HG02943 (cell line): ENCODE measurements around the gene REPIN1.

Experiments
- ATAC-seq: cut with Tn5 transposase; IDR thresholded peaks from one replicate; pipeline ENCODE4 v1.9.1; 2021; ENCODE audit warnings: mild to moderate bottlenecking, low read depth, moderate library complexity; ENCODE audit not compliant: unreplicated experiment

Gene REPIN1

DNA sequence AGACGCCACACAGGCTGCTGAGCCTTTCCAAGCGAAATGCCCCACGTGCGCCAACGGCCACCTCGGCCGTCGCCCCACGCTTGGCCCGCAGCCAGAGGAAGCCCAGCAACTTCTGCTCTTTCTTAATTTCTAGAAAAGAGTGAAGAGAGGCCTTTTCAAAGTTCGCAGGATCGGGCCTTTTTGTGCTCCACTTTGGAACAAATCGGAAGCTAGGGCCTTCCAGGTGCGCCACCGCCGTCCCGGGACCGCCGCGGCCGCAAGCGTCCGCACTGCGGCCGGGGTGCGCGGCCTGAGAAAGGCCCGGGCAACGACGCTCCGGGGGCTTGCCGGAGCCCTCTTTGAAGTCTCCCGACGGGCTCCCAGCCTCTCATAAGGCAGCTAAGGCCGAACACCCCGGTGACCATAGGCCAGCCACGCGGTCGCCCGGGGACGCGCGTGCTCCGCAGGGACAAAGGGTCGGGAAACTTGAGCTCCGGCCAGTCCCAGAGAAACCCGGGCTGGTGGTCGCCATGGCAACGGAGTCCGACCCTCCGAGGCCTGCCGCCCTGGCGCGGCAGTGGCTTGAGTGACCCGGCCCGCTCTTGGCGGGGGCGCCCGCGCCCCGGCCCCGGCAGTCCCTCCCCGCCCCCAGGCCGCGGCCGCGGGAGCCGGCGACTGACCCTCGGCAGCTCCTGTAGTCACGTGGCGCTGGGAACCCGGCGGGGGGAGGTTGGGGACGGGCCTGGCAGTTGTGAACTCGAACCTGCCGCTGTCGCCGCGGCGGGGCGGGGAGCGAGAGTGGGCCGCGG lies at the start of gene REPIN1:
Gene REPIN1 (plus strand): TSS at position 727 of the 788 bp plus-strand sequence. CDS start 890 bp downstream, outside the sequence.
- ATAC-seq: peak; percentile 50

DNA sequence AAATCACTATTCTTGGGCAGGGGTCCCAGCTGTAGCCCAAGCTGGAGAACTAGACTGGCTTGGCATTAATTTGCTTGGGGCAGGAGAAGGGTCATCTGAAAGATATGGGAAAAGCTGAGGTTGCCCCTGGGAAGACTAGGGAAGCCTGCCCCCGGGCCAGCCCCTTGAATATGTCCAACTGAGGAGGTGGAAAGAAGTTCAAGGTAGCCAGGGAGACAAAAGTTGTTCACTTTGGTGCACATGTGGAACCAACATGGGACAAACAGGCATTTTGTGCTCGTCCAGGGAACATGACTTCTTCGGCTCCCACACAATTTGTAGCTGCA lies 46.9 kb upstream of the REPIN1 start:
- no peak for ATAC-seq

DNA sequence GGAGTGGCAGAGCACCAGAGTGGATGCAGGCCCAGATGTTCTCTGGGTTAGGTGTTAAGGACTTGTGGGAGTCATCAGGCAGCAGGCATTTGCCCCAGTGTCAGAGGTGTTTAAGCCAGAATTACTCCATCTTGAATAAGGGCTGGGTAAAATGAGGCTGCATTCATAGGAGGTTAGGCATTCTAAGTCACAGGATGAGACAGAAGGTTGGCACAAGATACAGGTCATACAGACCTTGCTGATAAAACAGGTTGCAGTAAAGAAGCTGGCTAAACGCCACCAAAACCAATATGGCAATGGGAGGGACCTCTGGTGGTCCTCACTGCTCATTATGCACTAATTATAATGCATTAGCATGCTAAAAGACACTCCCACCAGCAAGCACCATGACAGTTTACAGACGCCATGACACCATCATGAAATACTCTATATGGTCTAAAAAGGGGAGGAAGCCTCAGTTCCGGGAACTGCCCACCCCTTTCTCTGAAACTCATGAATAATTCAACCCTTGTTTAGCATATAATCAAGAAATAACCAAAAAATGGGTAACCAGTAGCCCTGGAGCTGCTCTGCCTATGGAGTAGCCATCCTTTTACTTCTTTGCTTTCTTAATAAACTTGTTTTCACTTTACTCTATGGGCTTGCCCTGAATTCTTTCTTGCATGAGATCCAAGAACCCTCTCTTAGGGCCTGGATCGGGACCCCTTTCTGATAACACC lies 46.3 kb upstream of the REPIN1 start:
- no peak for ATAC-seq

DNA sequence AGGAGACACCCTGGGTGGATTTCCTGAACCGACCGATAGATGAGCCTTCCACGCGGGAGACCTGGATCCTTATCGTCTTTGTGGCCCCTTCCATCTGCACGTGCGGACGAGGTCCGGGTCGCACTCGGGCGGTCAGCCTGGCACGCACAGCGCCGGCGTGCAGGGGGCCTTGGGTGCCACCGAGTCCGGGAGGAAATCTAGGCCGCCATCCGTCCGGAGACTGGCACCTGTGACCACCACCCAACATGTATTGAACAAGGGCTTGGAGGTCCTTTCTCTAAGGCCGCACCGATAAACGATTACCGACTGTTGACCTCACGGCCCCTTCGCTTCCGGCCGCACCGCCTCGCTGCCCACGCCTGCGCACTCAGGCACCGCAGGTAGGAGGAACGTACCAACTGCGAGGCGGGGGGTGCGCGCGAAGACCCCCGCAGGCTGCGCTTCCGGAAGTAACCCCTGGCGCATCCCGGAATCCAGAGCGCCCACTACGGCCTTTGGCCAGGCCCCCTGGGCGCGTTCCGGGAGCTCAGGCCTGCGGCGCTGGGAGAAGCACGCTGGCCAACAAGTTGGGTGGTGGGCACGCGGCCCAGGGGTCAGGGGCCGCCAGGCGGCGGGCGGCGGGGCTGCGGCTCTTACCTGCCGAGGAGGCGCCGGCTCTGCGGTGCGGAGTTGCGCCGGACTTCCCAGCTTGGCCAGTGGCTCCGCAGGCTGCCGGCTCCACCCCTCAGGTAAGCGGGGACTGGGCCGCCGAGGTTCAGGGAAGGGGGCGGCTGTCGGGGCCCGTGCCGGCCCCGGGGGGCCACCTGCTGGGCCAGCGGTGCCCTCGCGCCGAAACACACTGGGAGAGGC lies 45.6 kb upstream of the REPIN1 start, which contains the start of the genes ACTR3C and LRRC61:
Gene ACTR3C (minus strand): TSS at position 713 of the 849 bp plus-strand sequence. CDS start 28,249 bp downstream, outside the sequence.
Gene LRRC61 (plus strand): TSS at position 523 of the 849 bp plus-strand sequence. CDS start 13,507 bp downstream, outside the sequence.
- peak; percentile 62 for ATAC-seq

DNA sequence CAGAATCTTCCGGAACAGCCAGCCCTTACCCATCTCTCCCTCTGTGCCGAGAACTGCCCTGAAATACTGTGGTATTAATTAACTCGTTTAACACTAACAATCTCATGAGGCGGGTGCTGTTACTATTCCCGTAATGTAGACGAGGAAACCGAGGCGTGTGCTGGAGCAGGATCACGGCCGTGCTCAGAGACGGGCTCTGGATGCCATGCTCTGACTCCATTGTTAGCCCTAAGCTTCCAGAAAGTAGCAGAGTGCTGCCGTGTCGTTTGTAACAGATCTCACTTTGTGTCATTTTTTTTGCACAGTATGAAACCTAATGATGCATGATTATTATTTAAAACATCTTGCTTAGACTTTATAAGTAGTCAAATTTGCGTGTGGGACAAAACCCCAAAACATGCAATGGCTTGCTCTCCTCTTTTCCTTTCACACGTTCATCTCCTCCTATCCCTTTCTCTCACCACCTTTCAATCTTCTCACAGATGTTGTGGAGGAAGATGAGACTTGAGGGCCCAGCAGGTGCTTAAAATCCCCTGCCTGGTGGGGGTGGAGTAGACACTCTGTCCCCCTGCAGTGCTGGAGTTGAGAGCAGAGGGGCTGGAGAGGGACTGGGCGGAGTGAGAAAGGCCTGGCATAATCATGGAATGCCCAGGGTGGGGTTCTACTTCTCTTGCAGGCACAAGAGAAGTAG lies 44.8 kb upstream of the REPIN1 start:
- ATAC-seq: peak; percentile 13

DNA sequence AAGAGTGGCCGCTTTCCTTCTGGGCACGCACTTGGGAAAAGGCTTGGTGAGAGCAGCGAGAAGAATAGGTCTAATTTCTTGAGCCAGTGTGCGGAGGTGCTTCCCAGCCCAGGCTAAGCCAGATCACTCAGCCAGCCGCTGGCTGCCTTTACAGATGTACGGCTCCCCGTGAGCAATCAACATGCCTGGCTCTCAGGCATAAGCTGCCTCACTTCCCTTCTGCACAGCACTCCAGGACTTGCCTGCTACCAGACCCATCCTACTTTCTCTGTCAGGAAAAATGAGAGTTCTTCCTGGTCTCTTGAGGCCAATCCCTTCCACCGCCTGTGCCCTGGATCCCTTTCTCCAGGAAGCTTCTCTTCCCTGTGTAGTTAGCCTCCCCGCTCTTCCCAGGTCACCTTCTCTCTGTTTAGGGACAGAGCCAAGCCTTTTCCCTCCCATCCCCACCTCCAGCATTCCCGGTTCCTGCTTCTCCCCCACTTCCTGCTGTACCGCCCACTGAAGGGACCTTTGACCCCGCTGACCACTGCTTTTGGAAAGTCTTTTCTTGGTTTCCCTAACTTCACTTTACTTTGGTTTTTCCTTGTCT lies 44.2 kb upstream of the REPIN1 start:
- ATAC-seq: no peak

DNA sequence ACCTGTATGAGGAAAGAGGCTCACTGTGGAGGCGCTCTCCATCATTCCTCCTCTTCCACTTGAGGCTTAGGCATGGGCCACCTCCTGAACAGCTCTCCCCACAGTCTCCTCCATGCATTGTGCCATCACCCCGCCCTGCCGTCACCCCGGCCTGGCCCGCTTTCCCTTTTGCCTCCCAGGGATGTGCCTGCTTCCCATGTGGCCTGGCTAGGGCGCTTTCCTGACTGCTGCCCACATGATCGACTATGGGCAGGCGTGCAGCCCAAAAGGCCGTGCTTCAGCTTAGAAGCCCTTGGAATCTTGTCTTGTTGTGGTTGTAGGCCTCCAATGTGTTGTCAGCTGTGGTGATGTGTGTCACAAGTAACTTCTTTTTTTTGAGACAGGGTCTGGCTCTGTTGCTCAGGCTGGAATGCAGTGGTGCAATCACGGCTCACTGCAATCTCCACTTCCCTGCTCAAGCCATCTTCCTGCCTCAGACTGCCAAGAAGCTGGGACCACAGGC lies 43.5 kb upstream of the REPIN1 start:
- ATAC-seq: no peak

DNA sequence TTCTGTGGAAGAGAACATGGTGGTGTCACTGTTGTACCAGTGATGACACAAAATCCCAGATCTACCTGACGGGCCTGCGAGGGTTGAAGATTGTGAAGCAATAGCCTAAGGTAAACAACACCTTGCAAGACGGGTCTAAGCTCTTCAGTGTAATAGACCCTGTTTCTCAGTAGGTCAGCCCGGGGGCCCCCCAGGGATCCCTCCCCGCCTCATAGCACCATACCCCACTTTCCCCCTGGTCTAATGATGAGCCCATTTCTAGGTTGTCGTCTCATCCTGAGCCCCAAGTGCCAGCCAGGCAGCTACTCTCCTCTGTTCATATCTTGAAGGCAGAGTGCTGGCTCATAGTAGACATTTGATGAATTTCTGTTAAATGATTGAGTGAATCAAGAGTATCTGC lies 42.7 kb upstream of the REPIN1 start:
- no peak for ATAC-seq

DNA sequence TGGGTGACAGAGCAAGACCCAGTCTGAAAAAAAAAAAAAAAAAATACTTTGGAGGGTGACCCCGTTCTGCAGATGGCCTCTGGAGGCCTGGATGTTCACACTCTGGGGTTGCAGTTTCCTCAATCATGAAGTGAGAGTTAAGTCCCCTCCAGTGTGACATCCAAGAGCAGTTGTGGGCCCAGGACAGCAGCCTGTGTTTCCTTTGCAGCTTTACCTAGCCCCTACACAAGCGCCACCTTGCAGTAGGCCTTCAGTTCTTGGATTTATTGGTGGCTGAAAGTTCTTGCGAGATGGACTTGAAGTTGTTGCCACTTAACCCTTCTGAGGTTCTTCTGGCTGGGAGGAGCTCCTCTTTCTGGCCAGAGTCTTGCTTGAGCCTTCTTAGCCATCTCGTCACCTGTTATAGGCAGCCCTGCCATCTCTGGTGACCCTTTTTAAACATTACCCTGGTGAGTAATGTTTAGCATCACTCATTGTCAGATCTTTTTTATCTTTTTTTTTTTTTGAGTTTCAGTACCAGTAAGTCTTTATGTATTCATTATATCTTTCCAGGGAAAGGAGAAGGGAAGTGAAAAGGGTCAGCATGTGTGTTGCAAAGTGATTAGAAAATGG lies 41.9 kb upstream of the REPIN1 start:
- no peak for ATAC-seq

DNA sequence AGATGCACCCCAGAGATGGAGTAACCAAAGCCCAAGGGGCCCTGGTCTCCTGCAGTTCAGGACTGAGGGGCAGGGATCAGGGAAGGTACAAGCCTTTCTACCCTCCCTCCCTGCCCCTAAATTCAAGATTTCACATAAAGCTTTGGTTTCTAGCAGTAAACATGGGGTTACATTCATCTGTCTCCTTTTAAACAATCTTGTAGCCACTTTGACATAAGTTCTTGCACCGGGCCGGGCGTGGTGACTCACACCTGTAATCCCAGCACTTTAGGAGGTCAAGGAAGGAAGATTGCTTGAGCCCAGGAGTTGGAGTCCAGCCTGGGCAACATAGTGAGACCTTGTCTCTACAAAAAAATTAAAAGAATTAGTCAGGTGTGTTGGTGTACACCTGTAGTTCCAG lies 41.3 kb upstream of the REPIN1 start:
- ATAC-seq: no peak

DNA sequence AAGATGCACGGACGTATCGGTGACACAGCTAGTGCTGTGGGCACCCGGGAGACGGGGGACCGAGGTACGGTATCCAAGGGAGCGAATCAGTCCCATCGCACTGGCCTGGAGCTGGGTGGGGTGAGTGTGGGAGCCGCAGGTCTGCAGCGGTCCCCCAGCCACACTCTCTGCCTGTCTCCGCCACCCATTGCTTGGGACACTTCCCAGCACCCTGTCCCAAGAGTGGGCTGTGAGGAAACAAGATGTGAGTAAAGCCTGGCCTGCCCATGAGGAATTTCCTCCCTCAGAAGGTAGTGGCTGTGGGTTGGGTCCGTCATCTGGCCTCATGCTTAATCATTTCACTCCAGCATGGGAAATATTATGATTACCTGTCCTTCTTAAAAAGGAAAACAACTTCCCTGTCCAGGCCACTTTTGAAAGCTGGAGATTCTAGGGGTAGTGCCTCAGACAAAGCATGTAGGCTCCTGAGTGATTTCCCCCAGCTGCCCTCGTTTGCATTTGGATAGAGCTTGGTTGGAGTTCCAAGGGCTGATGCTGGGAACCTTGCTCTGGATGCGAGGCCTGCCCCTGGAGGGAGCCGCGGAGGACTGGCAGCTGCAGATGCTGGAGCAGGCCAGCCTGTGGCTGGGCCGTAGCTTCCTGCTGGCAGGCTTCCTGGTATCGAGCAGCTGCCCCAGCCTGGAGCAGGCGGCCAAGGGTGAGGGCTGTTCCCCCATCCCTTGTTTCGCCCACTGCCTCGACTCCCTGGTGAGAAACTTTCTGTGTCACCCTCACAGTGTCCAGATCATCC lies 39.1 kb upstream of the REPIN1 start:
- ATAC-seq: no peak

DNA sequence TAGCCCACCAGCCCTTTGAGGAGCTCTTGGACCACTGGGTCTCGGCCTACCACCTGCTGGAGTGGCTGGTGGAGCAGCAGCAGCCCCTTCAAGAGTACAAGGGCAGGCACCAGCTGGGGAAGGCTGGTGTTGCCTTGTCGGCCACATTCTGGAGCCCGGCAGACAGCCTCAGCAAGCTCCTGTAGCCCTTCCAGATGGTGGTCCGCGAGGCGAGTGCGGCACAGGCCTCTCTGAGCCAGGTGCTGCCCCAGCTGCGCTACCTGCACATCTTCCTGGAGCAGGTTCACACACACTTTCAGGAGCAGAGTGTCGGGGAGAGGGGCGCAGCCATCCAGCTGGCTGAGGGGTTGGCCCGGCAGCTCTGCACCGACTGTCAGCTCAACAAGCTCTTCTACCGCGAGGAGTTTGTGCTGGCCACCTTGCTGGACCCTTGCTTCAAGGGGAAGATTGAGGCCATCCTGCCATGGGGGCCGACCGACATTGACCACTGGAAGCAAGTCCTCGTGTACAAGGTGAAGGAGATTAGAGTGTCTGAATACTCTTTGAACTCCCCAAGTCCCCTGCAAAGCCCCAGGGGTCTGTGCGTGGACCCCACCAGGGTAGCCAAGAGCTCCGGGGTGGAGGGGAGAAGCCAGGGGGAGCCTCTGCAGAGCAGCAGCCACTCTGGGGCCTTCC lies 38.3 kb upstream of the REPIN1 start:
- no peak for ATAC-seq

DNA sequence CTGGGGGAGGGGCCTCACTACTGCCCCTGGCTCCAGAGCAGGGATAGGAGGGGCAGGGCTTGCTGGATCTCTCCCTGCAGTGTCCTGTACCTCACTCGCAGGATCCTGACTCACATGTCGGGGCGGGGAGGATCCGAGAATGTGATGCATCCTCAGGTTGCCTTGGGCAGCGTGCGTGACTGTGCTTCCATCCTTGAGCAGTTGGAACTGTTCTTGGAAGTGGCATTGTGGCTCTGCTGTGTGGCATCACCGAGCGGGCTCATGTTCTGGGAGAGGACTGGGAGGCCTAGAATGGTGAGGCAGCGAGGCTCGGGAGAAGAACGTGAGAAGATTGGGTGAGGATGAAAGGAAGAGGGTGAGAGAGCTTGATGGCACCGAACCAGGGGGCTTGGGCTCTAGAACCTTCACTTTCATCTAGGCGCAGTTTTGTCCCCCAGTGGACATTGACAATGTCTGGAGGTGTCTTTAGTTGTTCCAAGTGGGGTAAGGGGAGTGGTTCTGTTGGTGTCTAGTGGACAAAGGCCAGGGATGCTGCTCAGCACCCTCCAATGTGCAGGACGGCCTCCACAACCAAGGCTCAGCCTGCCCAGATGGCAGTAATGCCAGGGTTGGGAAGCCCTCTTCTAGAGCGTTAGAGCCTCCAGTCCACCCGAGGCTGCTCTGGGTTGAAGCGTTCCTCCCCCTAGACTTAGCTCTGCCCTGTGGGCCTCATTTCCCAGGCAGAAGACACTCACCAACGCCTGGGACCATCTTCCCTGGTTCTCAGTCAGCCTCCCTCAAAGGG lies 35.6 kb upstream of the REPIN1 start:
- no peak for ATAC-seq

DNA sequence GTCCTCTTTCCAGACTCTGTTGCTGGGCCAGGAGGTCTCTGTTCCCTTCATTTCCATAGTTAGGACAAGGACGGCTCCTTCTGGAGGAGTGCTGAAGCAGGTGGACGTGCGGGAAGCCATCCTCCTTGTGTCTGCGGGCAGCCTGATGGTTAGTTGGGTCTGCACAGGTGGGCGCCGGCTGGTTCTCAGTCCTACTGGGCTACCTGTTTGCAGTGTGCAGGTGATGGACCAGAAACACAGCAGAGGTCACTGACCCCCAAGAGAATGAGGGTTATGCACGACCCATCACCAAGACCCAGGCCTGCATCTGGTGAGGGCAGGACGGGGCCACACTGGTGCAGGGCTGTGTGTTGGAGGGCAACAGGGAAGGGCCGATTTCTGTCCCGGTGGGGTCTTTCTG lies 35.0 kb upstream of the REPIN1 start:
- no peak for ATAC-seq

DNA sequence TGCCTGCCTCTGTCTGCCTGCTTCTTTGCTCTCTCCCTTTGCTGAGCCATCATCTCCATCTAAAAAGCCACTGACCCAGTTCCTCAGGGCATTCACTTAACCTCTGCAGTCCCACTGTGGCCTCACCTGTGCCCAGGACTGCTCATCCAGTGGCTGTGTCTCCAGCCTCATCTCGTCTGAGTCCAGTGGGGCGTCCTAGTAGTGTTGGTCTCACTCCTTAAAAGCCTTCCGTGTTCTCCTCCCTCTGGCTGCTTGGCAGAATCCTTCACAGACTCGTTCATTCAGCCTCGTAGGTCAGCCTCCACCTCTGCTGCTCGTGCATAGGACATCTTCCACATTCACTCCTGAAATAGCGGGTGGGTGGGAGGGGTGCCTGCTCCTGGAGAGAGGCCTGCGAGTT lies 34.5 kb upstream of the REPIN1 start:
- no peak for ATAC-seq

DNA sequence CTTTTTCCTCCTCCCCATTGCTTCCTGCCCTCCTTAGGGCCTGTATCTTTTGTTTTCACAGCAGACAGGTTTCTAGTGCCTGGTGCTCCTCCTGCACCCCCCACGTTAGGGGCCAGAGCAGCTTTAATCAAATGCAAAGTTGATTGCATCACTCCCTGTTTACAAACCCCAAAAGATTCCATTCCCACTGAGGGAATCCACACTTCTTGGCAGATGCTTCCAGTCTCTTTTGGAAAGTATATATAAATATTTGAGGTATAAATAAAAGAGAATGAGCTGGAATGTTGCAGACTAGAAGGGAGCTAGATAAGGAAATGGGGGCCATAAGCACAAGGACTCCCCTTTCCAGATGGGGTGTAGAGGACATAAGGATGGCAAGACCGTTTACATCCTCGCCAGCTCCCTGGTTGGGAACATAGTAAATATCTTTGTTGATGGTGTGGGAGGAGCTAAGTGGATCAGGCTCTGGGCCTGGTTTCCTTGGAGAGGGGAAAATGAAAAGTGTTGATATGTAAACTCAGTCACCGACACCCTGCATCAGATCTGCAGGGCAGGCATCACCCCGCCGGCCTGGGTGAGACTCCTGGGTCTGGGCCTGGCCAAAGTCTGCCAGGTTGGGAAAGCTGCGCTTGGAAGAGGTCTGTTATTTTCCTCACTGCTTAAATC lies 33.4 kb upstream of the REPIN1 start:
- no peak for ATAC-seq

DNA sequence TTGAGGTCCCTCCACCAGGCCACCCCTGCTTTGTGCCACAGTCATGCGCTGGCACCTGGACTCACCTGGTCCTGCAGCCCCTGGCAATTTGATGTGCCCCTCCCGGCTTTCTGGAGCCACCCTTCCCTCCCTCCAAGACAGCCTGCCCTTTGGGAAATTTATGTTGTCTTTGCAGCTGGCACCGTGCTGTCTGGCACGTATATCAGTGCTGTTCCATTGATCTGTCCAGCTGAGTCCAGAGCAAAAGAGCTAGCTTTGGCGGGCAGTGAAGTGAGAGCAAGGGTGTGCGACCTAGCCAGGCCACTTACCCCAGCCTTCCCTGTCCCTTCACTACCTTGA lies 32.9 kb upstream of the REPIN1 start:
- ATAC-seq: no peak
